Measurements from ENCODE around the gene COQ8A.

COQ8A gene

GRCh38 chr1:226985839-226986463 is 45.9 kb downstream of the COQ8A start:
- Histone ChIP-seq H3K27ac (ENCODE audit: low read depth, low read length, poor library complexity, severe bottlenecking) (no peak overlapping the region), H3K9me2 (ENCODE audit: low read depth, low read length) (no peaks in the 10 kb centered on the region), H3K79me2 (ENCODE audit: insufficient read depth, low read length) (no peaks in the 10 kb centered on the region), H3K9me3 (ENCODE audit: low read length) (no peaks in the 10 kb centered on the region), H3K9ac (ENCODE audit: low read length) (no peak overlapping the region), H3K36me3 (ENCODE audit: insufficient read depth, low read length) (no peaks in the 10 kb centered on the region), H4K20me1 (ENCODE audit: insufficient read depth, low read length) (no peaks in the 10 kb centered on the region), H3K4me2 (ENCODE audit: low read length) (no peak overlapping the region), H3F3A (ENCODE audit: insufficient read depth, low read length) (no peaks in the 10 kb centered on the region), H3K4me1 (ENCODE audit: insufficient read depth, low read length, severe bottlenecking) (peaks cover 19% of the 10 kb centered on the region), H3K27me3 (ENCODE audit: insufficient read depth, low read length) (no peaks in the 10 kb centered on the region), H3K4me3 (ENCODE audit: low read depth, low read length, poor library complexity, severe bottlenecking) (no peak overlapping the region), H2AFZ (ENCODE audit: low read length) (no peak overlapping the region)
- TF ChIP-seq, protein P1, sequence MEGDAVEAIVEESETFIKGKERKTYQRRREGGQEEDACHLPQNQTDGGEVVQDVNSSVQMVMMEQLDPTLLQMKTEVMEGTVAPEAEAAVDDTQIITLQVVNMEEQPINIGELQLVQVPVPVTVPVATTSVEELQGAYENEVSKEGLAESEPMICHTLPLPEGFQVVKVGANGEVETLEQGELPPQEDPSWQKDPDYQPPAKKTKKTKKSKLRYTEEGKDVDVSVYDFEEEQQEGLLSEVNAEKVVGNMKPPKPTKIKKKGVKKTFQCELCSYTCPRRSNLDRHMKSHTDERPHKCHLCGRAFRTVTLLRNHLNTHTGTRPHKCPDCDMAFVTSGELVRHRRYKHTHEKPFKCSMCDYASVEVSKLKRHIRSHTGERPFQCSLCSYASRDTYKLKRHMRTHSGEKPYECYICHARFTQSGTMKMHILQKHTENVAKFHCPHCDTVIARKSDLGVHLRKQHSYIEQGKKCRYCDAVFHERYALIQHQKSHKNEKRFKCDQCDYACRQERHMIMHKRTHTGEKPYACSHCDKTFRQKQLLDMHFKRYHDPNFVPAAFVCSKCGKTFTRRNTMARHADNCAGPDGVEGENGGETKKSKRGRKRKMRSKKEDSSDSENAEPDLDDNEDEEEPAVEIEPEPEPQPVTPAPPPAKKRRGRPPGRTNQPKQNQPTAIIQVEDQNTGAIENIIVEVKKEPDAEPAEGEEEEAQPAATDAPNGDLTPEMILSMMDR (IDR thresholded peaks at IDR 0.05; ENCODE audit: low read length): no peak

- Histone ChIP-seq H3F3A (ENCODE audit: insufficient read depth, low read length) (no peaks in the 10 kb centered on the region), H2AFZ (ENCODE audit: low read length) (no peak overlapping the region), H3K36me3 (ENCODE audit: insufficient read depth, low read length) (no peaks in the 10 kb centered on the region), H3K9me3 (ENCODE audit: low read length) (no peaks in the 10 kb centered on the region), H3K27me3 (ENCODE audit: insufficient read depth, low read length) (no peaks in the 10 kb centered on the region), H3K4me3 (ENCODE audit: low read depth, low read length, poor library complexity, severe bottlenecking) (no peak overlapping the region), H3K4me1 (ENCODE audit: insufficient read depth, low read length, severe bottlenecking) (peaks cover 19% of the 10 kb centered on the region), H3K79me2 (ENCODE audit: insufficient read depth, low read length) (no peaks in the 10 kb centered on the region), H4K20me1 (ENCODE audit: insufficient read depth, low read length) (no peaks in the 10 kb centered on the region), H3K9me2 (ENCODE audit: low read depth, low read length) (no peaks in the 10 kb centered on the region), H3K4me2 (ENCODE audit: low read length) (no peak overlapping the region), H3K27ac (ENCODE audit: low read depth, low read length, poor library complexity, severe bottlenecking) (no peak overlapping the region), H3K9ac (ENCODE audit: low read length) (no peak overlapping the region)
- TF ChIP-seq, protein P1 (IDR thresholded peaks at IDR 0.05; ENCODE audit: low read length): no peak
- no peak for TF ChIP-seq EZH2 (IDR thresholded peaks at IDR 0.05; ENCODE audit: borderline replicate concordance, low read length)
Measured at GRCh38 chr1:226986496-226987178, 46.5 kb downstream of the COQ8A start.

GRCh38 chr1:226987179-226987536 is 47.1 kb downstream of the COQ8A start:
- Histone ChIP-seq H3K27ac (ENCODE audit: low read depth, low read length, poor library complexity, severe bottlenecking) (no peak overlapping the region), H4K20me1 (ENCODE audit: insufficient read depth, low read length) (no peaks in the 10 kb centered on the region), H3K9ac (ENCODE audit: low read length) (no peak overlapping the region), H2AFZ (ENCODE audit: low read length) (no peak overlapping the region), H3K9me2 (ENCODE audit: low read depth, low read length) (no peaks in the 10 kb centered on the region), H3K4me2 (ENCODE audit: low read length) (no peak overlapping the region), H3F3A (ENCODE audit: insufficient read depth, low read length) (no peaks in the 10 kb centered on the region), H3K27me3 (ENCODE audit: insufficient read depth, low read length) (no peaks in the 10 kb centered on the region), H3K79me2 (ENCODE audit: insufficient read depth, low read length) (no peaks in the 10 kb centered on the region), H3K9me3 (ENCODE audit: low read length) (no peaks in the 10 kb centered on the region), H3K4me1 (ENCODE audit: insufficient read depth, low read length, severe bottlenecking) (peaks cover 19% of the 10 kb centered on the region), H3K36me3 (ENCODE audit: insufficient read depth, low read length) (no peaks in the 10 kb centered on the region), H3K4me3 (ENCODE audit: low read depth, low read length, poor library complexity, severe bottlenecking) (no peak overlapping the region)
- no peak for TF ChIP-seq EZH2 (IDR thresholded peaks at IDR 0.05; ENCODE audit: borderline replicate concordance, low read length)
- TF ChIP-seq, protein P1 (IDR thresholded peaks at IDR 0.05; ENCODE audit: low read length): no peak

All from OCI-LY1 (cell line).